ENCODE data around the gene PNPLA7.

The PNPLA7 gene

GRCh38 chr9:137437691-137438590 lies 112.3 kb downstream of the PNPLA7 start:
- no peak overlapping the region for H3K4me3 ChIP-seq (ENCODE audit: low read length)
- DNase-seq (ENCODE audit: low read depth), result no peak
- no peak for TF ChIP-seq CTCF (conservative IDR thresholded peaks at IDR 0.05; ENCODE audit: low read depth, low read length)

GRCh38 chr9:137436761-137437600 lies 113.2 kb downstream of the PNPLA7 start:
- no peak overlapping the region for H3K4me3 ChIP-seq (ENCODE audit: low read length)
- no peak for TF ChIP-seq CTCF (conservative IDR thresholded peaks at IDR 0.05; ENCODE audit: low read depth, low read length)
- no peak for DNase-seq (ENCODE audit: low read depth)

- peak; percentile 45 for DNase-seq (ENCODE audit: low read depth)
- H3K4me3 ChIP-seq (ENCODE audit: low read length), result no peak overlapping the region
- no peak for TF ChIP-seq CTCF (conservative IDR thresholded peaks at IDR 0.05; ENCODE audit: low read depth, low read length)
Measured at GRCh38 chr9:137435980-137436760, 114.0 kb downstream of the PNPLA7 start.

- DNase-seq (ENCODE audit: low read depth), result no peak
- TF ChIP-seq CTCF (conservative IDR thresholded peaks at IDR 0.05; ENCODE audit: low read depth, low read length), result no peak
- H3K4me3 ChIP-seq (ENCODE audit: low read length), result no peak overlapping the region
Measured at GRCh38 chr9:137435381-137435891, 114.8 kb downstream of the PNPLA7 start.

GRCh38 chr9:137434498-137435380 lies 115.5 kb downstream of the PNPLA7 start:
- TF ChIP-seq CTCF (conservative IDR thresholded peaks at IDR 0.05; ENCODE audit: low read depth, low read length), result no peak
- no peak for DNase-seq (ENCODE audit: low read depth)
- H3K4me3 ChIP-seq (ENCODE audit: low read length), result no peak overlapping the region
